HT-29 (cell line): ENCODE measurements around the gene MTHFD2L. TPM values are rescaled to one million over a fixed set of nuclear protein-coding genes. Genes with fewer than 3 reads are reported as not detected.

Experiments used
- DNase-seq: peaks from one replicate; pipeline ENCODE4 v3.0.0-alpha.2; 2015; ENCODE audit warnings: low spot score
- total RNA-seq: library from RNA; depleted of rRNA; stranded (reverse); fragments of >200 nt; shearing (Covaris generic); gene quantifications from 2 replicates; pipeline ENCODE4 v1.2.3, GENCODE V29; 2014

The MTHFD2L gene
- total RNA-seq, 1 experiment from 2014 or later = 18.4 TPM

DNA sequence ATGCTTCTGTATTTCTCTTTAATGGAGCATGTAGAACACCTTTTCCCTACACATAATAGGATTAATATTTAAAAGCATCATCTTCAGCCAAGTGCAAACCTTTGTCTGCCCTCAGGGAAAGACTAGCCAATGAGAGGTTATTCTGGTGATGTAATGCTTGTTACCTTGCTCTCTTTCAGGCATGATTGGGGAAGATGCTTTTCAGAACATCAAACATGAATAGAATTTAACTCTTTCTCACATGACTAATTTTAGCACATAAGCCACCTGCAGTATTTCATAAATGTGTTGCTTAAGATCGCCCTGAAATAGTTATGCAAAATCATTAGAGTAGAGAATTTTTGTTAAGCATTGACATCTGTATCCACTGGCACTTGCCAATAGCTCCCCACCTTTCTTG, 139.6 kb downstream of the MTHFD2L start:
- no peak for DNase-seq

DNA sequence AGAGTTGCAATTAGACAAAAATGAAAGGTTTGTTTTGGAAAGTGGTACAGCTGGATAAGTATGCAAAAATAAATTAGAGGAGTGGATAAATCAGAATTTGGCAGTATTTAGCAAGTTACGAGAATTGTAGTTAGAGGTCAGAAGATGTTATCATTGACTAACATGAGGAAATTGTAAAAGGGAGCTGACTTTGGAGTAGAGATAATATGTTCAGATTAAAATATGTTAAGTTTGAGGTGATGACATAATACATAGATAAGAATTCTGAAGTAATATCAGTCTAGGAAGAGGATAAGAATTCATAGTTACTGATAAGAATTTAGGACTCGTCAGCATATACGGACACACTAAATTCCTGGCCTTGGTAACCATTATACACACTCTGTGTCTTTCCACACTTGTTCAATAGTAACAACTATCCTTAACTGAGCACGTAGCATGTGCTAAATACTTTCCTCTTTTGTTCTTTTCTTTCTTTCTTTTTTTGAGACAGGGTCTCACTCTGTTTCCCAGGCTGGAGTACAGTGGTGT, 146.2 kb downstream of the MTHFD2L start:
- no peak for DNase-seq

DNA sequence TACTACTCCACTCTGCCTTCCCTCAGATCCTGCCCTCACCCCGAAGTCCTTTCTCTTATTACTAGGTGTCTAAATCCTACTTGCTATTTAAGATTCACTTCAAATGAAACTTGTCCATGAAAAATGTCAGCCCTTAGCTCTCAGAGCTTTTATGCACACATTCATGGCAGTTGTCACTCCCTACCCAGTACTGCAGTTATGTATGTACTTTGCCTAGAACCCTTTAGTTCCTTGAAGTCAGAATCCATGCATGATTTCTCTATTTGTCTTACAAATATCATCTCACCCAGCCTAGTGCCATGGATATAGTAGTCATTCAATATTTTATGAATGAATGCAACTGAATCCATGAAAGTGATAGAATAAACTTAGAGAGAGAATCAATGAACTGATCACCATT, 147.1 kb downstream of the MTHFD2L start:
- DNase-seq = no peak

DNA sequence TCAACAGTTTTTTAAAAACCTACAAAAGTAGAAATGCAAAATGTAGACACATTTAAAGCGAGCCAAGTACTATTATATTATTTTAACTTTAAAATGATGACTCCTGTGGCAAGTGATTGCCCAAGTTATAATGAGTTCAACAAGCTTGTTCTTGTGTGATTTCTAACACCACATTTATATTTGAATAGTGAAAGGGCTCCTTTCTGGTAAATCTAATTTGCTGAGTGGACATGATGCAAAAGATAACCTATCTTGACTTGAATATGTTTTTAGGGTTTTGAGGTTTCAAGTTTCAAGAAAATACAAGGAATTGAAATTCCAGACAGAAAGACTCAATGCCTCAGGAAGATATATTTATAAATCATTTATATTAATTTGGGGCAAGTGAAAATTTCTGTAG, 149.3 kb downstream of the MTHFD2L start:
- no peak for DNase-seq

DNA sequence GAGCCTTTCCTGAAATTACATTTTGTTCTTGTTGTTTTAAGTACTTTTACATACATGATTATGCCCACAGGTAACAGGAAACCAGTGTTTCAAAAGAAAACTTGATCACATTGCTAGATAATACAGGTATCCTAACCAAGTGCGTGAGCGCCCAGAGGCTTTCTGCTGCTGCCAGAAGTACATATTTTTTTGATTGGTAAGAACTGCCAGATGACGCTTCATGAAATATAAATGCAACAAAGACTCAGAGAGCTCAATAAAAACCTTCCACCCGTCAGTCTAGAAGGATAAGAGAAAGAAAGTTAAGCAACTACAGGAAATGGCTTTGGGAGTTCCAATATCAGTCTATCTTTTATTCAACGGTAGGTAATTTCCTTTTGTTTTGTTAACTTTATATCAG, 150.3 kb downstream of the MTHFD2L start, which contains the start of gene EPGN:
Gene EPGN (plus strand): TSS at position 256 of the 400 bp plus-strand sequence. CDS start 64 bp downstream, at position 320.
- DNase-seq = no peak

DNA sequence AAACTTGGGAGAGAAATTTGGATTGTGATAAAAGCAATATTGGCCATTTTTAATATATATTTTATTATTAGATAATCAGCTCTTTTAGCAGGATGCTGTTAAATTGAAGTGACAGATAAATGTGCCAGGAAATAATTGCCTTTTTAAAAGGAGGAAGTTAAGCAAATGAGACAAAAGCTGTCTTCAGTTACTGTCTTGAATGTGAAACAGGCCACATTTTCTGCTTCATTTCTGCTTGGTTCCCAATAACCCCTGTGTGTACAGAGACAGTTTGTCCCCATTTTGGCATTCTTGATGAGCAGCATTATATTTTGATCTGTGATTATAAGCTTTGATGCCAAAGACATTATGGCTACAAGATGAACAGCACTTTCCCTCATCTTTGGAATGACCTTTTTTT, 151.3 kb downstream of the MTHFD2L start:
- DNase-seq = no peak

DNA sequence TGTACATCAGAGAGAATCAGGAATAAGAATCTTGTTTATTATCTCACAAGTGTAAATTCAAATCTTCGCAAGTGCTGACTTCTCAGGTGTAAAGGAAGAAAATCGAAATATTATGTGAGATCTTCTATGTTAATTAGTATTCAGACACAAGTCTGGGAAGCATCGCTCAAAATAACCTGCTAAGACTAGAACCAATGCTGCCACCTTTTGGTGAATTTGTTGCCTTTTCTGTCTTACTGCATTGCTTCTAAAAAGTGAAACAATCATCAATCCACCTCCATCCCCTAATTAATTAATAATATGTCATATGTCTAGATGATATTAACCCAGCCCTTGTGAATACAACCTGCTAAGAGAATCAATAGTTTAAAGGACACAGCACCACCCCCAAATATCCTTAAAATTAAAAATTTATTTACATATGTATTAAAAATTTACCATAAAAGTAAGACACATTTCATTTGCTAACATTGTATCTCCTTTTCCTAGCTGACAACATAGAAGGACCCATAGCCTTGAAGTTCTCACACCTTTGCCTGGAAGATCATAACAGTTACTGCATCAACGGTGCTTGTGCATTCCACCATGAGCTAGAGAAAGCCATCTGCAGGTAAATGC, 153.9 kb downstream of the MTHFD2L start:
- peak; percentile 88 for DNase-seq

DNA sequence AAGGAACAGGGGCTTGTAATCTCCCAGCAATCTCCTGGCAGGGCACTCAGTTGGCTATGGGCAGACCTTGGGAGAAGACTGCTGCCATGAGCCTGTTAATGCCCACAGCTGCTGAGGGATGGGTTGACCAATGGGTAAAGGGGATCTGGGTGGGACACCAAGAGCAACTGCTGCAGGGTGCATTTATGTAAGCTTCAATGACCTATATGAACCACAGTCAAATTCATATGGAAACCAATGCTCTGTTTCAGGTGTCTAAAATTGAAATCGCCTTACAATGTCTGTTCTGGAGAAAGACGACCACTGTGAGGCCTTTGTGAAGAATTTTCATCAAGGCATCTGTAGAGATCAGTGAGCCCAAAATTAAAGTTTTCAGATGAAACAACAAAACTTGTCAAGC, 156.4 kb downstream of the MTHFD2L start:
- no peak for DNase-seq

DNA sequence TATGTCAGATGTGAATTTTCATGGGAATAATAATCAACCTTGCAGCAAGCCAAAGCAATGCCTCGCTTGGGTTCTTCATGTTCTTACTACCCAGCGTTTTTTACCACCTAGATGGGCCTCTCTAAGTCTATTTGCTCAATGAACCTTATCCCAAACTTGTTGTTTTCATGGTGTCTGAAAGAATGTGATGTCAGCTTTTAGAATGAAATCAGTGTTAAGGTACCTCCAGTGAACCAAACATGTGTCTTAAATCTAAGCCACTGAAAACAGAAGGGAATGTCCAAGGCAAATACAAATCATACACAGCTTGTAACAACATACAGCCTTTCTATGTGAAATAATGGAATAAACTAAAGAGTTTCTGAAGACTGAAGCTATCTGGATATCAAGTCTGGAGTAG, 157.0 kb downstream of the MTHFD2L start:
- no peak for DNase-seq

DNA sequence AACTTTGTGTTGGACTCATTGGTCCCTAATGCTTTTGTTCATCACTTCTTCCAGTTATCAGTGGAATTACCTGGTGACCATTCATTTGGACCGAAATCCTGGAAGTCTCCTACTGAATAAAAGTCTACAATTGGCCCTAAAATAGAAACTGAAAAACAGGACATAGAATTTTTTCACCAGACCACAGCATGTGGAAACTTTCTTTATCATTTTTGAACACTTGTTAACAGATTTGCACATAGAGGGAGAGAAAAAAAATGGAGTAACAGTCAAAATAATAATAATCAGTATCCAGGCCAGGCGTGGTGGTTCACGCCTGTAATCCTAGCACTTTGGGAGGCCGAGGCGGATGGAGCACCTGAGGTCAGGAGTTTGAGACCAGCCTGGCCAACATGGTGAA, 157.5 kb downstream of the MTHFD2L start:
- no peak for DNase-seq

DNA sequence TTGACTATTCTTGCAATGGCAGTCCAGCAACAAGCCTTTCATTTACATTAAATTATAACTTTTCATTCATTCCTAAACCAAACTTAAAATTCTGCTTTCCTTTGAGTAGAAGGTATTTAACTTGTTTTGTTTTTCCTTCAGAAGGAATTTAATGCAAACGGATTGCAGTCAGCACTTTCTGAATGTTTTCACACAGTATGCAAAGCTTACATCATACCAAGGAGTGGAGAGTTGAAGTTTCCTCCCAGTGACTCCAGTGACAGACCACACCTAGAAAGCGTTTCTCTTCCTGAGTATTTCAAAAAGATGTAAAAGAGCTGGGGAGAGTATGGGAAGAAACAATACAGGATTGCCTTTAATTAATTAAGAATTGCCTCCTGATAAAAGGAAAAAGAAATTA, 158.5 kb downstream of the MTHFD2L start:
- no peak for DNase-seq

DNA sequence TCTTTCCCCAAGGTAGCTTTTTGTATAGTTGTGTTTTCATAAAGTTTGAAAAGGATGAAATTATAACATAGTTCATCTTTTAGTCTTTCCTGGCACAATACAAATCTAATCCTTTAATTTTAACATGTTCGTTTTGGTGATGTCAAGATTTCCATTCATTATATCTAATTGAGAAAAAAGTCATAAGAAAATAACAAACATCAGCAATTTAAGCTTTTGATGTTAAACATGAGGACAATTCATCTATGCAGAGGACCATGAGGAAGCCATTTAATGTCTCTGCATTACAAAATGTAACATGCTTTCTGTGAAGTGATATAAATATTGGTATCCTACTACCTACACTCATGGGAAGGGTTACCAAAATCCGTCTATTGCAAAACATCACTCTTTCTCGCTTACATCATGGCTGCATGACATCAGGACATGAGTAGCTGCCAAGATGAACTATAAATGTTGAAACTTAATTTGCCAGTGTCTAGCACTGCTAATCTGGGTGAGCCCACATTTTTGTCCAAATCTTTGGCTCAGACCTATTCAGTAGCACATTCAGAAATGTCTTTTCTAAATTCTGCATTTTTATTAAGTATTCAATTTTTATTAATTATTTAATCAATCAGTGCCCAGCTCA, 159.8 kb downstream of the MTHFD2L start:
- no peak for DNase-seq

DNA sequence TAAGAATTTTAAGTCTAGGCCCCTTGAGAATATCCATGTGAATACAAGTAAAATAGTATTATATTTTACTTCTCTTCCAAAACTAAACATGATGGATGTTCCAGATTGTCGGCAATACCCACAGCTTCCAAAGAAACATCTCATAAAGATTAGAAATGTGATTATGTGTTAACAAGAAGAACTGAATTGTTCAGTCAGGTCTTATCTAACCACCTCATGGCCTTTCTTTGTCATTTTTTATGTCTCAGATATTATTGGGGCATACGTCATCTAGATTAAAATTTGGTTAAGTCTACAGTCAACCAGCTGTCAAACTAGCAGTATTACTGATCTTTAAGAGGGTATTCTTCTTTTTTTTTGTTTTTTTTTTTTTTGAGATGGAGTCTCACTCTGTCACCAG, 160.4 kb downstream of the MTHFD2L start:
- DNase-seq = no peak

DNA sequence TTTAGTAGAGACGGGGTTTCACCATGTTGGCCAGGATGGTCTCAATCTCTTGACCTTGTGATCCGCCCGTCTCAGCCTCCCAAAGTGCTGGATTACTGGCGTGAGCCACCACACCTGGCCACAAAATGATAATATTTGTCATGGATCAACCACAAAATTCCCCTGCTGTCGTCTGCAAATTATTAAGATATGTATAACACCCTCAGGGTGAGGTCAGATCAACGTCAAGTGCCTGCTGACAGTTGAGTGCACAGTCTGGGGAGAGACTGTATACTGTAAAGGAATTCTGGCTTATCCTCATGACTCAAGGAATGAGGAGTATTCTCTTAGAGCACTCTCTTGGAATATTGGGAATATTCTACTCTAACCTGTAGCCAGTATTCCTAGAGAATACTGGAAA, 161.6 kb downstream of the MTHFD2L start:
- no peak for DNase-seq

DNA sequence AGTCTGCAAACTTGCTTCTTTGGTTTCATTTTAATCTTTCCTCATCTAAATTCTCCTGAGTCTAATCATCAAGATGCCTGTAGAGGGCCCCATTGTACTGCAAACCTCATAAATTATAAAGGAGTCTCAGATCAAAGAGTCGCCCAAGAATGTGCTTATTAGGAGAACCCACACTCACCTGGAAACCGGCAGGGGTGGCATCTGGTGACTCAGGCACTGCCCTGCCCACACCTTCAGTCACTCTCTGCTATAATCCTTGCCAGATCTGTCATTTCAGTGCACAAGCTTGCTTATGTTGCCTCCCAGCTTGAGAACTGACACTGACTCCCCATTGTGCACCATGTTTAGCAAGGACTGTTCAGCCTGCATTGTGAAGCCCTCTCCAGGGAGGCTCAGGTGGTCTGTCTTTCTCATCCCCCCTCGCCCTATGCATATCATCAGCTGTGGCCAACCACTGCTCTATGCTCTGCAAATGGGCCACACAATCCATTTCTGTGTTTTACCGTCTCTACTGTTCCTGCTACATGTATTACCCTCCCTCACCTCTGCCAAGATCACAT, 162.7 kb downstream of the MTHFD2L start:
- peak; percentile 98 for DNase-seq

DNA sequence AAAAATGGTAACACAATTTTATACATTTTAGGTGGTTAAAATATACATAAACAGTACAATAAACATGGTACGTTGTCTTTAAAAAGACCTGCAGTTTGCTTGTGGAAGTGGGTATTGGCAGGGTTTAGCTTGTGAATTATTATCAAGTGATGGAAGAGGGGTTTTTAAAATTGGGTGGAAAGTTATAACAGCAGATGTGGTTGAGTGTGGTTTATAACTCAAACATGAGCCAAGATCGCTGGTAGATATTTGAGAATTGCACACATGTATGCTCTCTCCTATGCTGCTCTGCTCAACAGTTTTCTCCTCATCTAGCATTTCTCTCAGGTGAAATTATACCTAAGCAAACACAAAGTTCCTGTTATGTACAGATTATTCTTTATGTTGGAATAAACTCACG, 164.4 kb downstream of the MTHFD2L start:
- no peak for DNase-seq

DNA sequence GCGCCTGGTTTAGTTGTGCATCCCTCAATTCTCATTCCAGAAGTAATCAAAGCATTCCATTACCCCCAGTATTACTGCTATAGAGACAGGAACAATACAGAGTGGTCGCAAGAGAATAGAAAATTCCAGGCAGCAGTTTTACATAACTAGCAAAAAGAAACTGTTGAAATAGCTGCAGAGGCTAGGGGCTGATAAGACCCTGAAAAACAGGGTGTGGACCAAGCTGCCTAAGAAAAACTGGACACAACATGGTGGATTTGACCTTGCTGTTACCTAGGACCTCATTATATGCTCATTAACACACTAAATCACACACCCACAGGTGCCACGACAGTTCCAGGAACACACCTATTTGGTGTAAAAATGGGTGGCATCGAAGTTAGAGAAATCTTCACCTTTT, 165.7 kb downstream of the MTHFD2L start:
- no peak for DNase-seq

DNA sequence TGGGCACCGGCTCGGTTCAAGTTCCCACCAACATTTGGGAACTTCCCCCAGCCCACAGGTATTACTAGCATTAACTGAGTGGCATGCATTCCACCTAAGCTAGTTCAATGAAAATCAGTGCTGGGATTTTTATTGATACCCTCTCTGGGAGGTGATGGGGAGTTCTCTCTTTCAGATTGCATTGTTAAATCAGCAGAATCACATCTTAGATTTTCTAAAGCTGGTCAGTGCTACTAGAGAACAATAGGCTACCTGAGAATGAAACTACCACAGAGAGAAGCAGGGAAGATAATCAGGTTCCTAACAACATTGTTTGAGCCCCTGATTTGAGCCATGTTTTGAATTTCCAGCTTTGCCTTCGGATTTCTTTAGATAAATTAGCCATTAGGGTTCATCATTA, 166.3 kb downstream of the MTHFD2L start:
- no peak for DNase-seq

DNA sequence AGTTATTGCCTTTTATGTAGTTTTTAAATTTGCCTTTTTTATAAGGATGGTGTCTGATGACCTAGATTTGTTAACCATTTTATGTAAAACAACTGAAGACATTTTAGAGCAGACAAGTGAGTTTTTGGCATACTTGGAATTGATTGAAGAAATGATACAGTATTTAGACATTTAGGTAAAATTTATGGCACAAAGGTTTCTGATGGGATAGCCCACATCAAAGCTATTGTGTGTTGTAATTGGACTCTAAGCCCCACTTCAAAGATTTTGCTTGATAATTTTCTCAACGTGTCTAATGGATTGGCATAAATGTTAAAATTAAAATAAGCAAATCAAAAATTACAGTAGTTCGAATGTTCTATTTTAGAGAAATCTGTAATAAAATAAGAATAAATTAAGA, 168.0 kb downstream of the MTHFD2L start:
- DNase-seq = no peak

DNA sequence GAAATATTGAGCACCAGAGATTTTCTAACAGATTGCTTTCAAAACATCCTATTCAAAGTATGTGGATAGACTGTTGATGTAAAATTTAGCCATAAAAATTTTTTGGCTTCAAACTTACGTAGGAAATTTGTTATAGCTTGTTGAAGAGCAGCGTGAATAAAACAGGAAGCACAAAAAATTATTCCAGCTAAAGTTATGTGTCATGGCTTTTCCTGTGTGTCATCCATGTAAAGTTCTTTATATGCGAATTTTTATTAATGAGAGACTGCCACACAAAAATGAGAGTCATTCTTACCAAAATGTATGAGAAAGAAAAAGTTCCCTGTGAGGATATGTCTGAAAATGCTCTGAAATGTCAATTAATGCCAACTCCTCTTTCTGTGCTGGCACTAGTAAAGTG, 169.8 kb downstream of the MTHFD2L start:
- DNase-seq = no peak

DNA sequence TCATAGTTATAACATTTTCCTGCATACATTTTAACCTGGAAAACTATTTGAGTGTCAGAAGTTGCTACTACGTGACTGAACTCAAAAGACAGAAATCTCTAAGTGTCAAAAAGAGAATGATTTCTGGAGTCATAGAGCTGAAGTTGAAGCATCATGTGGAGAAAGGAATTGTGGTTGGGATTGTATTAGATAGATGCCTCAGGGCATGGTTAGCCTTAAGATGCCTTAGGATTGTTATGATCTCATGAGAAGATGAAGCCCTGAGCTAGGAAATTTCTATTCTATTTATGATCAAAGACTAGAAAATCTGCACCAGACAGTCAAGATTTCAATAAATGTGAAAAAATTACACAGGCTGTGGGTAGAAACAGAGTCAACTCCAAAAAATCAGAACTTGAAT, 170.6 kb downstream of the MTHFD2L start:
- DNase-seq = no peak

DNA sequence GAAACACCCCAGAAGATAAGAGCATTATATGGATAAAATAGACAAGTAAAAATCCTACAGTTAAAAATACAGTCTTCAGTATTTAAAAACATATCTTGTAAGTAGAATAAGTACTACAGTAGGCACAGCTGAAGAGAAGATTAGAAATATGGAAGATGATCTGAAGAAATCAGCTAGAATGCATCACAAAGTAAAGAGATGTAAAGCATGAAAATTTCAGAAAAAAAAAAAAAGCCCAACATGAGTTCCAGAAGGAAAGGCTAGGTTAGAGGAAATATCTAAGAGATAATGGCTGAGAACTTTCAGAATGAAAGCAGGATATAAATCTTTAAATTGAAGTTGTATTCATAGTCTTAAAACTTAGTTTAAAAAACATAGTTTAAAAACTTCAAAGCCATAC, 171.4 kb downstream of the MTHFD2L start:
- no peak for DNase-seq

DNA sequence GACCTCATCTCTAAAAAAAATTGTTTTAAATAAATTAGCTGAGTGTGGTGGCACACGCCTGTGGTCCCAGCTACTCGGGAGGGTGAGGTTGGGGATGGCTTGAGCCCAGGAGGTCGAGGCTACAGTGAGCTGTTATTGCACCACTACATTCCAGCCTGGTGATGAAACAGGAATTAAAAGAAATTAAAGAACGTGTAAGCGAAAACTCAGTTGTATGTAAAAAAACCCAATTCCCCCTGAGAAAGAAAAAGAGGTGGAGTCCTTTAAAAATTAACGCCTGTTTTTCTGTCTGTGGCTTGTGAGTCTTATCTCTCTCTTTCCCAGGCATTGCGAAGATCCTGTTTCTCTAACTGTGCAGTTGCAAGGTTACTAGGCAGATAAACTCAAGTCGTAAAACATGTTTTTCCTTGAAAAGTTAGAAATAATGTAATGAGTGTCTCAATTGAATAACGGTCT, 172.4 kb downstream of the MTHFD2L start:
- no peak for DNase-seq
